ENCODE measurements around the gene MOSPD3.

The MOSPD3 gene

DNA sequence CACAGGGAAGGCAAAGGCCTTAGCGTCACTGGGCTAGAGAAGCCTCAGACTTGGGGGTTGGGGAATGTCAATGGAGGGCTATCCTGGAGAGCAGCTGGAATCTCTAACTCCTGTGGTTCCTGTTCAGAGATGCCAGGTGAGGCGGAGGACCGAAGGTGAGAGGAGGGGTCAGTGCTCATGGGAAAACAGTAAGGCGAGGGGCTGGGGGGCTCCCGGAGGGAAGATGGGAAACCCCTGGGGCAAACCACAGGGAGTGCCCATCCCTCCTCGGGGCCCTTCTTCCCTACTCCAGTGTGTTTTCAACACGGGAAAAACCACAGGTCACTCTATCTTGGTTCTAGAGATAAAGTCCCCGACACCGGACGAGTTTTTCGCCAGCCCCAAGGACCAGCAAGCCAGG is 29.7 kb upstream of the MOSPD3 start:
- H3K9me3 Mint-ChIP-seq = no peaks in the 10 kb centered on the region
- H3K4me3 Mint-ChIP-seq = peak overlapping the region; percentile 92
- peaks cover 4% of the 10 kb centered on the region for H3K36me3 Mint-ChIP-seq (ENCODE audit: low read depth)
- no peaks in the 10 kb centered on the region for H3K27me3 Mint-ChIP-seq
- peak overlapping the region; percentile 98 for H3K27ac Mint-ChIP-seq
- peaks cover 35% of the 10 kb centered on the region for H3K4me1 Mint-ChIP-seq (ENCODE audit: low read depth)

GRCh38 chr7:100583132-100584053 is 28.9 kb upstream of the MOSPD3 start:
- Mint-ChIP-seq H3K36me3 (ENCODE audit: low read depth) (peaks cover 4% of the 10 kb centered on the region), H3K9me3 (no peaks in the 10 kb centered on the region), H3K27me3 (no peaks in the 10 kb centered on the region), H3K27ac (peak overlapping the region; percentile 98), H3K4me1 (ENCODE audit: low read depth) (peaks cover 37% of the 10 kb centered on the region), H3K4me3 (peak overlapping the region; percentile 92)

GRCh38 chr7:100584054-100584682 is 28.2 kb upstream of the MOSPD3 start:
- Mint-ChIP-seq H3K27ac (peak overlapping the region; percentile 98), H3K36me3 (ENCODE audit: low read depth) (peaks cover 4% of the 10 kb centered on the region), H3K9me3 (no peaks in the 10 kb centered on the region), H3K4me3 (peak overlapping the region; percentile 92), H3K4me1 (ENCODE audit: low read depth) (peaks cover 38% of the 10 kb centered on the region), H3K27me3 (no peaks in the 10 kb centered on the region)

GRCh38 chr7:100584683-100585510 is 27.4 kb upstream of the MOSPD3 start:
- H3K4me3 Mint-ChIP-seq = peak overlapping the region; percentile 92
- peak overlapping the region; percentile 98 for H3K27ac Mint-ChIP-seq
- H3K4me1 Mint-ChIP-seq (ENCODE audit: low read depth) = peaks cover 38% of the 10 kb centered on the region
- peaks cover 4% of the 10 kb centered on the region for H3K36me3 Mint-ChIP-seq (ENCODE audit: low read depth)
- H3K9me3 Mint-ChIP-seq = no peaks in the 10 kb centered on the region
- no peaks in the 10 kb centered on the region for H3K27me3 Mint-ChIP-seq

DNA sequence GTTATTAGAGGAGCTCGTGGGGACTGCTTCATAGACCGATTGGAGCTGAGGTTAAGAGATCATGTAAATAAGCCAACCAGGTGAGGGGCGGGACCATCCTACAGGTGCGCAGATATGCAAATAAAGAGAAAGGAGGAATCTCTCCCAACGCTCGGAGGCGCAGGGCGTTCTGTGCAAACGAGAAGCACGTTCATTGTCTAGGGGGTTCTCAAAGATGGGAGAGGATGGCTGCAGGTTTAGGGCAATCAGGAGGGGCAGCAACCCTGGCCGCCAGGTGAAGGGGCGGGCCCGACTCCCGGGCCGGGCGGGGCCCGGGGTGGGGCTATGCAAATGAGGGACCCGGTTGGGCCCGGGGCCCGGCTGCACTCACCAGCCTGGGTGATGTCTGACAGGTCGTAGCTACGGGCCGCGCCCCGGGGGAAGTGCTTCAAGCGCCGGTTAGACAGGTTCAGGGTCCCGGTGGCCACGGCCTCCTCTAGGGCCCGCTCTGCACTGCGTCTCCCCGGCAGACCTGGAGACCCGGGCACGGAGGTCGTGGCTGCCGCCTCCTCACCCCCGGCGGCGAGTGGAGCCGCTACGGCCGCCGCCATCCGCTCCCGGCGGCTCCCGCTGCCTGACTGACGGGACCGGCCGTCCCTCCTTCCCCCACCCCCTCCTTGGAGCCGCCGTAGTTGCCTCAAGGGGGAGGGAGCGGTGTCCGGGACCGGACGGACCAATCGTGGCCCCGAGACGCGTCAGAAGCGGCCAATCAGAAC is 26.7 kb upstream of the MOSPD3 start, which contains the start of gene LRCH4:
LRCH4 (minus strand) TSS at position 619 of the 755 bp plus-strand sequence; CDS start at position 590, 29 bp downstream.
- peaks cover 38% of the 10 kb centered on the region for H3K4me1 Mint-ChIP-seq (ENCODE audit: low read depth)

GRCh38 chr7:100586266-100587025 is 25.9 kb upstream of the MOSPD3 start, which contains the start of gene FBXO24:
Gene FBXO24 (plus strand): TSS chr7:100586328. CDS start chr7:100586626, 298 bp downstream.
- H3K36me3 Mint-ChIP-seq (ENCODE audit: low read depth) = no peaks in the 10 kb centered on the region
- peak within 1 kb of the TSS; percentile 98 for H3K27ac Mint-ChIP-seq
- peaks cover 38% of the 10 kb centered on the region for H3K4me1 Mint-ChIP-seq (ENCODE audit: low read depth)
- peaks cover 4% of the 10 kb centered on the region for H3K27me3 Mint-ChIP-seq
- peak within 1 kb of the TSS; percentile 92 for H3K4me3 Mint-ChIP-seq
- H3K9me3 Mint-ChIP-seq = no peaks in the 10 kb centered on the region

More for the DNA sequence above, 26.7 kb upstream of the MOSPD3 start, which contains the start of gene LRCH4:
- peaks cover 4% of the 10 kb centered on the region for H3K36me3 Mint-ChIP-seq (ENCODE audit: low read depth)
- peak within 1 kb of the TSS; percentile 98 for H3K27ac Mint-ChIP-seq
- peak within 1 kb of the TSS; percentile 92 for H3K4me3 Mint-ChIP-seq
- H3K9me3 Mint-ChIP-seq = no peaks in the 10 kb centered on the region
- peaks cover 4% of the 10 kb centered on the region for H3K27me3 Mint-ChIP-seq

DNA sequence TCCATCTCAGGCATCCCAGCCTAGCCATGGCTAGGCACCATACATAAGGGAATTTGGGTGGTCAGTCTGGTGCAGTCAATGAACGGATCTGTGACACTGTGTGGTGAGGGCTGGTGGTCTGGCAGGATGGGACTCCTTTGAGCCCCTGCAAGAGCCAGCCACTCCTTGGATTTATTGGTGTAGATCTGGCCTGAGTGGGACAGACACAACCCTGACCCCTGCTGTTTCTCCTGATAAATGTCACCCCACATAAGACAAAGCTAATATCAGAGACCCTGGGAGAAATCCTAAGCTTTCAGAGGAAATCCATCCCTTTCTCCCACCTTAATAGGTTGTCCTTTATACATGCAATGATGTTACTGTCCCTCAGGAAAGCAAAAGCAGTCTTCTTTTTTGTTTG is 23.9 kb upstream of the MOSPD3 start:
- peaks cover 24% of the 10 kb centered on the region for H3K4me1 Mint-ChIP-seq (ENCODE audit: low read depth)
- H3K27me3 Mint-ChIP-seq = peaks cover 4% of the 10 kb centered on the region
- H3K9me3 Mint-ChIP-seq = no peaks in the 10 kb centered on the region
- H3K4me3 Mint-ChIP-seq = peak overlapping the region; percentile 38
- no peaks in the 10 kb centered on the region for H3K36me3 Mint-ChIP-seq (ENCODE audit: low read depth)
- H3K27ac Mint-ChIP-seq = peak overlapping the region; percentile 5

- Mint-ChIP-seq H3K36me3 (ENCODE audit: low read depth) (no peaks in the 10 kb centered on the region), H3K4me1 (ENCODE audit: low read depth) (peaks cover 17% of the 10 kb centered on the region), H3K4me3 (no peak overlapping the region), H3K27ac (no peak overlapping the region), H3K9me3 (no peaks in the 10 kb centered on the region), H3K27me3 (peaks cover 4% of the 10 kb centered on the region)
Measured at GRCh38 chr7:100589341-100589947, 22.9 kb upstream of the MOSPD3 start.

DNA sequence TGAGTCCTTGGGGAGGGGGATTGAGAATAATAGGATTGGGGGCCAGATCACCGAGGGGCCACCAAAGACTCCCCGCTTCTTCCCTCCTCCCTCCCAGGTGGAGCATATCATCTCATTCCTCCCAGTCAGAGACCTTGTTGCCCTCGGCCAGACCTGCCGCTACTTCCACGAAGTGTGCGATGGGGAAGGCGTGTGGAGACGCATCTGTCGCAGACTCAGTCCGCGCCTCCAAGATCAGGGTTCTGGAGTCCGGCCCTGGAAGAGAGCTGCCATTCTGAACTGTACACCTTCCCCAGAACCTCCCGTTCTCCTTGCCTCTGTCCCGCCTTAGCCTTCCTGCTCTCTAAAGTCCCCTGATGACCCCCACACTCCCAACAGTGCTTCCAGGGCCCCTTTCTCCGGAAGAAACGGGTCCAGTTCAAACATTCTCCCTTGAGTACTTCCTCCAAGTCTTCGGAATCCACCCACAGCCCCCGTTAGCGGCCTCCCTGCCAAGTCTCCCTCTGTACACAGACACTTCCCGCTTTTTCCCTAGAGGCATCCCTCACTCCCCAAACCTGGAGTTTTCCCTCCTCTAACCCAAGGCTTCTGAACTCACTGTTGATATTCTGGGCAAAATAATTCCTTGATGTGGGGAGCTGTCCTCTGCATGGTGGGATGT is 22.1 kb upstream of the MOSPD3 start:
- no peak overlapping the region for H3K27ac Mint-ChIP-seq
- H3K9me3 Mint-ChIP-seq = no peaks in the 10 kb centered on the region
- no peaks in the 10 kb centered on the region for H3K36me3 Mint-ChIP-seq (ENCODE audit: low read depth)
- H3K4me1 Mint-ChIP-seq (ENCODE audit: low read depth) = peaks cover 9% of the 10 kb centered on the region
- peaks cover 4% of the 10 kb centered on the region for H3K27me3 Mint-ChIP-seq
- no peak overlapping the region for H3K4me3 Mint-ChIP-seq

- Mint-ChIP-seq H3K27ac (no peak overlapping the region), H3K4me1 (ENCODE audit: low read depth) (peaks cover 3% of the 10 kb centered on the region), H3K9me3 (no peaks in the 10 kb centered on the region), H3K4me3 (no peak overlapping the region), H3K36me3 (ENCODE audit: low read depth) (no peaks in the 10 kb centered on the region), H3K27me3 (peaks cover 4% of the 10 kb centered on the region)
Measured at GRCh38 chr7:100591596-100591995, 20.7 kb upstream of the MOSPD3 start.

DNA sequence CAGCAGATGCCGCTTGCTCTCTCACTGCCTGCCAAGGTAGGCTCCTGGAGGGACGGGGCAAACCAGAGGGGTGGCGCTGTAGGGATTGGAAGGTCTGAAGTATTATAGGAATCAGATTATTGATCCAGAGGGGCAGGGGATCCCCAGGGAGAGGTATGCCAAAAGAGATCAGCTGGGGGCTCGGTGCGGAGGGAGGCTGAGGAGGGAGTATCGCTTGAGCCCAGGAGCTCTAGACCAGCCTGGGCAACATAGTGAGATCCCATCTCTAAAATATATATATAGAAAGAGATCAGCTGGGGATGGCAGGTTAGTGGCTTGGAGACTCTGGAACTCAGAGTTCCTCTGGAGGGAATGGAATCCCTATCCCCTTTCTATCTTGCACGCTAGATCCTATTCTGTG is 17.2 kb upstream of the MOSPD3 start:
- Mint-ChIP-seq H3K27me3 (peaks cover 4% of the 10 kb centered on the region), H3K27ac (no peak overlapping the region), H3K4me1 (ENCODE audit: low read depth) (no peaks in the 10 kb centered on the region), H3K9me3 (no peaks in the 10 kb centered on the region), H3K36me3 (ENCODE audit: low read depth) (no peaks in the 10 kb centered on the region), H3K4me3 (no peak overlapping the region)

- Mint-ChIP-seq H3K36me3 (ENCODE audit: low read depth) (no peaks in the 10 kb centered on the region), H3K27me3 (no peaks in the 10 kb centered on the region), H3K4me1 (ENCODE audit: low read depth) (peaks cover under 1% of the 10 kb centered on the region), H3K4me3 (no peak overlapping the region), H3K9me3 (no peaks in the 10 kb centered on the region), H3K27ac (no peak overlapping the region)
Measured at GRCh38 chr7:100598425-100598824, 13.9 kb upstream of the MOSPD3 start.
